Adipocyte (in vitro differentiated cells): ENCODE data around the gene PEX14.
"Not testable (repeated sequence)": the region's sequence is repeated elsewhere in the genome, so short reads cannot be mapped to it uniquely, and the experiment has no call there.

Experiments
- DNase-seq: peaks from one replicate; pipeline ENCODE4 v3.0.0-alpha.2; 2015; ENCODE audit warnings: low read depth
- H3K27me3 ChIP-seq: replicated peaks from 2 replicates; pipeline ENCODE4 v1.7.0; 2013; ENCODE audit warnings: mild to moderate bottlenecking, low read length, moderate library complexity; ENCODE audit not compliant: control insufficient read depth, insufficient read depth
- H3K36me3 ChIP-seq: 2 replicates; pipeline ENCODE4 v1.7.0; 2013; ENCODE audit warnings: low read length, mild to moderate bottlenecking, moderate library complexity; ENCODE audit not compliant: control insufficient read depth, insufficient read depth, severe bottlenecking
- H3K4me1 ChIP-seq: 2 replicates; pipeline ENCODE4 v1.7.0; 2013; ENCODE audit warnings: mild to moderate bottlenecking, low read length, moderate library complexity; ENCODE audit not compliant: control insufficient read depth, insufficient read depth
- H3K4me3 ChIP-seq: 2 replicates; pipeline ENCODE4 v1.7.0; 2013; ENCODE audit warnings: mild to moderate bottlenecking, low read length, moderate library complexity
- H3K9ac ChIP-seq: 2 replicates; pipeline ENCODE4 v1.7.0; 2013; ENCODE audit warnings: mild to moderate bottlenecking, low read length, moderate library complexity
- H3K9me3 ChIP-seq: 2 replicates; pipeline ENCODE4 v1.7.0; 2013; ENCODE audit warnings: mild to moderate bottlenecking, low read length, moderate library complexity; ENCODE audit not compliant: control insufficient read depth

PEX14 gene

DNA sequence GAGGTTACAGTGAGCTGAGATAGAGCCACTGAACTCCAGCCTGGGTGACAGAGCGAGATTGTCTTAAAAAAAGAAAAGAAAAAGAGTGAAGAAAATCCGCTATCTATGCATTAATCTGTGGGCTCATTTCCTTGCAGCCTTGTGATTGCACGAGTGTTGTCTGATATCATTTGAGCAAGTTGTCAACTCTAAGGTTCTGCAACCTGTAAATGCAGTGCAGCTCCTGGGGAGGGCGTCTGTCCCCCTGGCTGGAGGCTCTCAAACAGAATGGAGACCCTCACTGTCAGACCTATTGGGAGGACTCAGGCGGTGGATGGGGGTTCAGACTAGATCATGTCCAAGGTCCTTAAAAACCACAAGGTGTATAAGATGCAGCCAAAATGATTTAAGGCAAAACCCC, 18.7 kb upstream of the PEX14 start:
- Histone ChIP-seq H3K36me3 (peaks cover under 1% of the 10 kb centered on the region), H3K27me3 (no peaks in the 10 kb centered on the region), H3K9ac (no peak overlapping the region), H3K4me3 (no peak overlapping the region), H3K4me1 (peaks cover 18% of the 10 kb centered on the region), H3K9me3 (no peaks in the 10 kb centered on the region)
- DNase-seq = no peak

GRCh38 chr1:10456661-10457060, 18.1 kb upstream of the PEX14 start:
- Histone ChIP-seq H3K9me3 (no peaks in the 10 kb centered on the region), H3K4me1 (peaks cover 13% of the 10 kb centered on the region), H3K9ac (no peak overlapping the region), H3K36me3 (peaks cover 7% of the 10 kb centered on the region), H3K4me3 (no peak overlapping the region), H3K27me3 (no peaks in the 10 kb centered on the region)
- no peak for DNase-seq

- not testable (repeated sequence) for H3K9me3 ChIP-seq, H3K4me3 ChIP-seq, DNase-seq, H3K27me3 ChIP-seq, H3K9ac ChIP-seq
- H3K36me3 ChIP-seq = peaks cover 10% of the 10 kb centered on the region
- peaks cover 11% of the 10 kb centered on the region for H3K4me1 ChIP-seq
Measured at GRCh38 chr1:10457462-10457861, 17.3 kb upstream of the PEX14 start.

GRCh38 chr1:10457875-10458274, 16.9 kb upstream of the PEX14 start:
- H3K4me1 ChIP-seq = peaks cover 11% of the 10 kb centered on the region
- H3K27me3 ChIP-seq = no peaks in the 10 kb centered on the region
- no peak for DNase-seq
- H3K4me3 ChIP-seq = no peak overlapping the region
- H3K36me3 ChIP-seq = peaks cover 14% of the 10 kb centered on the region
- H3K9me3 ChIP-seq = no peaks in the 10 kb centered on the region
- no peak overlapping the region for H3K9ac ChIP-seq

- Histone ChIP-seq H3K9ac (no peak overlapping the region), H3K4me1 (peaks cover 11% of the 10 kb centered on the region), H3K4me3 (no peak overlapping the region), H3K27me3 (no peaks in the 10 kb centered on the region), H3K9me3 (no peaks in the 10 kb centered on the region), H3K36me3 (peaks cover 21% of the 10 kb centered on the region)
- DNase-seq = peak; percentile 72
Measured at GRCh38 chr1:10459184-10459583, 15.6 kb upstream of the PEX14 start.

DNA sequence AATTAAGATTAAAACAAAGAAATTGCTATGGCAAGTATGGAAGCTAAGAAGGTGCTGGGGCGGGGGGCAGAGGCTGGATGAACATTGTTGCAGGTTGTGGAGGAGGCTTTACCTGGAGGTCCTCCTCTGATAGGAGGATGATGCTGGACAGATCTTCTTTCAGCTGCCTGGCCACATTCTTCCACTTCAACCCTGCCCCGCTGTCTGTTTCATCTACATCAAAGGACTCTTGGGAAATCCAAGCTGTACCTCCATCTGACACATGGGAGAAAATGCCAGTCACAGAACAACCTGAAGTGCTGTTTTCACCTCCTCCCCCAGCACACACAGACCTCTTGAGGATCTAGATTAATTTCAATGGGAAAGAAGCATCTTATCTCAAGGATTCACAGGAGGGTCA, 7.7 kb upstream of the PEX14 start:
- DNase-seq = no peak
- peaks cover 8% of the 10 kb centered on the region for H3K4me1 ChIP-seq
- H3K9me3 ChIP-seq = no peaks in the 10 kb centered on the region
- H3K9ac ChIP-seq = no peak overlapping the region
- H3K36me3 ChIP-seq = peaks cover 57% of the 10 kb centered on the region
- no peaks in the 10 kb centered on the region for H3K27me3 ChIP-seq
- no peak overlapping the region for H3K4me3 ChIP-seq

- peaks cover 13% of the 10 kb centered on the region for H3K4me1 ChIP-seq
- H3K4me3 ChIP-seq = no peak overlapping the region
- no peaks in the 10 kb centered on the region for H3K27me3 ChIP-seq
- no peaks in the 10 kb centered on the region for H3K9me3 ChIP-seq
- H3K9ac ChIP-seq = no peak overlapping the region
- no peak for DNase-seq
- peaks cover 35% of the 10 kb centered on the region for H3K36me3 ChIP-seq
Measured at GRCh38 chr1:10470043-10470442, 4.7 kb upstream of the PEX14 start.

DNA sequence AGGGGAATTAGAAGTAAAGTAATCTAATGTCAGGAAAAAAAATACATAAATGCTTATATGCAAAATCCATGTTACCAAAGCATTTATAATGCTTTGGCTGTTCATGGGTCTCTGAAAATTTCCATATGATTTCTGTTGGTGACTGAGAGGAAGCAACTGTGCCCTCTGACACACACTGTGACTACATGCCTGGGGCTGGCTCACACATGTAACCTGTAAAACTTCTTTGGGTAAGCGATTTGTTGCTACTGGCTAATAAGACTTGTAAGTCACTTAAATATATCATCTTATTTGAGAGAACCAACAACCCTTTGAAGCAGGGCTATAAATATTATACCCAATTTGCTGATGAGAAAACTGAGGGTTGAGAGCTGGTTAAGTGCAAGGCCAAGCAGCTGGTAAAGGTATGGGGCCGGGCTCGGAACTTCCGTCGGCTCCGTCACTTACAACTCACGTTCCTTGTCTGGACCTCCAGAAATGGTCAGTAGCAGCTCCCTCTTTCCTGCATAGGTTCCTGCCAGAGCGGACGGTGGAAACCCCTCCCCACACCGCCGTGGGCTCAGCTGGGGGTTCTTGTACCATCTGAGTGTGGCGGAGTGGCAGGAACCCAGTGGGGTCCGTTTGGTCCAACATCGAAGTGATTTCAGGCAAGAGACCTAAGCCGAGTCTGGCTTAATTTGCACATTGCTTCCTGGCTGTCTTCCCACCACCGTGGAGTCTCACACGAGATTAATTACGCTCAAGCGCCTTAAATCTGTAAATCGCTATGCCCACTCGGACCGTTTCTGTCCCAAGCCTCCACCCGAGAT, 3.1 kb upstream of the PEX14 start:
- DNase-seq = no peak
- Histone ChIP-seq H3K36me3 (peaks cover 22% of the 10 kb centered on the region), H3K27me3 (no peaks in the 10 kb centered on the region), H3K9me3 (no peaks in the 10 kb centered on the region), H3K4me3 (peak overlapping the region; percentile 91), H3K4me1 (peaks cover 24% of the 10 kb centered on the region), H3K9ac (peak overlapping the region; percentile 88)

GRCh38 chr1:10472220-10473144, 2.3 kb upstream of the PEX14 start, which contains the start of gene DFFA:
TSS of gene DFFA (minus strand) at chr1:10472529. CDS start at chr1:10472458, 71 bp downstream.
- Histone ChIP-seq H3K27me3 (no peaks in the 10 kb centered on the region), H3K36me3 (peaks cover 18% of the 10 kb centered on the region), H3K4me1 (peaks cover 28% of the 10 kb centered on the region), H3K9ac (peak within 1 kb of the TSS; percentile 88), H3K9me3 (no peaks in the 10 kb centered on the region), H3K4me3 (peak within 1 kb of the TSS; percentile 91)
- peak; percentile 98 for DNase-seq

- Histone ChIP-seq H3K4me3 (peak overlapping the region; percentile 91), H3K27me3 (no peaks in the 10 kb centered on the region), H3K9me3 (no peaks in the 10 kb centered on the region), H3K4me1 (peaks cover 29% of the 10 kb centered on the region), H3K9ac (peak overlapping the region; percentile 88), H3K36me3 (peaks cover 10% of the 10 kb centered on the region)
- no peak for DNase-seq
Measured at GRCh38 chr1:10473145-10473765, 1.5 kb upstream of the PEX14 start.

GRCh38 chr1:10474309-10474612, 489 bp upstream of the PEX14 start:
- peak overlapping the region; percentile 91 for H3K9ac ChIP-seq
- DNase-seq, H3K36me3 ChIP-seq, H3K27me3 ChIP-seq, H3K9me3 ChIP-seq: not testable (repeated sequence)
- H3K4me1 ChIP-seq = peaks cover 29% of the 10 kb centered on the region
- peak overlapping the region; percentile 98 for H3K4me3 ChIP-seq
